HG03342 (cell line): ENCODE measurements around the gene ICAM2.

Source experiments
- ATAC-seq: cut with Tn5 transposase; IDR thresholded peaks from one replicate; pipeline ENCODE4 v1.9.1; 2021; ENCODE audit warnings: mild to moderate bottlenecking, moderate library complexity; ENCODE audit not compliant: unreplicated experiment

Gene ICAM2

DNA sequence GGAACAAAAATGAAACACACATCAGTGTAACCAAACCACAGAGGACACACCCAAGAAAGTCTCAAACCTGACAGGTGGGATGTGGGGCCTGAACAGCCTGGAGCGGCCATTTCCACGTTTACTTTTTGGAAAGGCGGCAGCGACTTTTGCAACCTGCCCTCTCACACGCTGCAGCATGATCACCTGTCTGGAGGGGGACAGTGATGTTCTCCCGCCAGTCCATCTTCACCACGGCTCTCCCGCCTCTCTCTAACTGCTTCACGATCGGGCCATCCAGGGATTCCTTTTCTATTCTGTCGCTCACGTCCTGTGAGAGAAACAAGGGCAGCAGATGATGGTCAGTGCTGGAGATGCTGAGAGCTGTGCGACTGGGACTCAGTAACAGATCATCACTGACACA lies 24.7 kb upstream of the ICAM2 start:
- ATAC-seq: no peak

DNA sequence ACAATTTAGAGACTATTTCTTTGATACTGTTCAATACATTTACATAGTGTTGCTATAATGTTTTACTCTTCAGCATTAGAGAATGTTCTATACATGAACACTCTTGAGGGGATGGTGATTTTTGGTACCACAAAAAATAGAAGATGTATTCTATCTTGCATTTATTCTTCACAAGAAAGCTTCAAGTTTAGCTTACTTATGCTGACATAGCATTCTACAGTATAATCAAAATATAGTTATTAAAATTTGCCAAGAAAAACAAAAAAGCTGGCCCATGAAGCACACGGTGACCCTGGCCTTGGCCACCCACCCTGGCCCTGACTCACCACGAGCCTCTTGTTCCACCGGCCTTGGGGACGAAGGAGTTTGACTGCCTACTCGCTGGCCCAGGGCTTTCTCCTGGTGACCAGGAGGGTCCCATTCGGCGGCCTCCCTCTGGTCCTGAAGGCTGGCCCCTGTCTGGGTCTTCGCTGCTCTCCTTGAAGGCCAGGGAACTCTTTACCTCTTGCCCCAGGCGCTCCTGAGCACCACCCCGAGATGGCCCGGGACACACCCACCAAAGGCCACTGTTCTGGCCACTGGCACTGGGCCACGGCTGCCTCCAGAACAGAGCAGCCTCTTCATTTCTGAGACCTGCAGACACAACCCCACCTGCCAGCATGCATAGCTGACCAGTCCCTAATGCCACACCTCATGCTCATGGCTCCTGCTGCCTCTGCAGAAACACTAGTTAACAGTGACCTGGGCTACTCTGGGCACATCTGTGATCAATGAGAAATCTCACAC lies 22.5 kb upstream of the ICAM2 start:
- ATAC-seq: no peak

DNA sequence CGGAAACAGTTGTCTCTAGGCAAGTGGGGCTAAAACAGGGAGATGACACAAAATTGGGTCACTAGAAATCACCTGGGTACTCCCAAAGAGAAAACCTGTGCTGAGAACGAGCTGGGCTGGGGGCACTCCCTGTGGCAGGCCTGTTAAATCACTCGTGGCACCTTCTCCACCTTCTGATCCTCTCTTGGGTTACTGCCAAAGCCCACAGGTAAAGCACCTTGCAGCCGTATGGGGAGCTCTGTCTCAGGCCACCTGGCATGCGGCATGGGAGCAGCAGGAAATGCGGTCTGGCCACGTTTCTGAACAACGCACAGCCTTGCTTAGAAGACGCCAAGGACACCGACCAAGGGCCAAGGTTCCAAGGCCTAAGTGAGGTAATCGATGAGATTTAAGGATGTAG lies 21.5 kb upstream of the ICAM2 start:
- ATAC-seq: no peak

DNA sequence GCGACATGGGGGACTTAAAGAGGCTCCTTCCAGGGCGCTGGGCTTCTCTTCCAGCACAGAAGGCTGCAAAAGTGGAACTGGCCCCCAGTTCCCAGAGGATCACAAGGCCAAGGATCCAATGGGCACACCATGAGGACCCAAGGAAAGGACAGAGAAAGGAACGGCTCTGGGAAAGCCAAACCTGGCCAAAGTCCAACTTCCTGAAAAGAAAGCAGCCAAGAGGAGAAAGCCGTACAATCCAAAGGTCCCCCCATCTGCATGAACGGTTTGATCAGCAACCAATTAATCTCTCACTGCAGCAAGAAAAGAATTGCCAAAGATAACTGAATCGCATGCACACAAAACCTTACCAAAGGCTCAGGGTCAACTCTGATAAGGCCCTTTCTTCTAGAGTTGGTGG lies 19.8 kb upstream of the ICAM2 start:
- no peak for ATAC-seq

DNA sequence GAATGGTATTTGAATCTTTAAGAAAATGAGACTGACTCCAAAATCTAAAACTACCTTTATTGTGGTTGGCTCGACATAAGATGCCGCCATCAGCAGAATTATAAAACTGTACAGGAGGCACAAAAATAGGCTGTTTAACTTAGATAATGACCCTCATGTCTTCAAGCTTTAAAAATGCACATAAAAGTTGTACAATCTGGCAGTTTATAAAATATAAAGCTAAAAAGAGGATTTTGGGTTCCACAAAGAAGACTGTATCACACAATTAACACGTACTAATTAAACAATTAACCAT lies 18.6 kb upstream of the ICAM2 start:
- ATAC-seq: no peak

DNA sequence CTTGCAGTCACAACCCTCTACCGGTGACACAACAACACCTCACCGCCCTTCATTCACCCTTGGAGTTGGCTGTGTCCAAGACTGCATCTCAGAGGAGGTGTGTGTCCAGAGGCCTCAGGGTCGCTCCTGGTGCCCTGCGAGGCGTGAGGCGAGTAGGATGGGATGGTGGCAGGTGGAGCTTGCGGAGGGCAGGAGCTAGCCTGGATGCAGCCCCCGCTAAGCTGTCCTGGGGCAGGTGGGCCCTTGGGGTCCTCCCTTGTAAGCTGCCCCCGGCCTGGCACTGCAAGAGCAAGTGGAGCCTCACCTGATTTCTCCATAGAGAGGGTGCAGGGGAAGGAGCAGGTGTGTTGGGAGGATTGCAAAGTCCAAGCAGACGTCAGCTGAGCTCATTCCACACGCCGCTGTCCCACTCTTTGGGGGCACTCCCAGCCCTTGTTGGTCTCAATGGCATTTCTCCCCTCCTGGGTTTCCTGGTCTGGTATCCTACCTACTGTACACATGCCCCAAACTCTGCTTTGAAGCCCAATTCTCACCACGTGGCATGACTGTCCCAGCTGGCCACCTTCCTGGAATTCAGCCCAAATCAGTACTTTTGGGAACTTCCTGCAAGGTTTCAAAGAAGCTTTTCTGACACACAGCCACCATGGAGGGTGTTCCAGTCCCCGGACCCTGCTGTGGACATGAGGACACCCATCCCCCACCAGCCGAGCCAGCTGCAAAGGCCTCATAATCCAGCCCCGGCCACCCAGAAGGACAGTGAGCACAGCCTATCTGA lies 18.1 kb upstream of the ICAM2 start:
- ATAC-seq: no peak

DNA sequence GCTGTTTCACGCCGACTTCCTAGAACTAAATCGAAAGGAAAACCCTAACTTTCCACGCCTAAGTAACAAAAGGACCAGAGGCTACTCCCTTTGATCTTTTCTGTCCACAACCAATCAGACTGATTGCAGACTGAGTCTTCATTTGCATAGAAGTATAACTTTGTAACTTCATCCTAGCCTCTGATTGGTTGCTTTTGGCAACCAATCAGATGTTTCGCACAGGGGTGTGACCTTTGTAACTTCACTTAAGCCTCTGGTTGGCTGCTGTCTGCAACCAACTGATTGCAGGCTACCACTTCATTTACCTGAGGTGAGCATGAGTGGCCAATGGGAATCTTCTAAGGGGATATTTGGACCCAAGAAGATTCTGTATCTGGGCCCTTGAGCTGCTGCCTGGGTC lies 17.4 kb upstream of the ICAM2 start:
- no peak for ATAC-seq

DNA sequence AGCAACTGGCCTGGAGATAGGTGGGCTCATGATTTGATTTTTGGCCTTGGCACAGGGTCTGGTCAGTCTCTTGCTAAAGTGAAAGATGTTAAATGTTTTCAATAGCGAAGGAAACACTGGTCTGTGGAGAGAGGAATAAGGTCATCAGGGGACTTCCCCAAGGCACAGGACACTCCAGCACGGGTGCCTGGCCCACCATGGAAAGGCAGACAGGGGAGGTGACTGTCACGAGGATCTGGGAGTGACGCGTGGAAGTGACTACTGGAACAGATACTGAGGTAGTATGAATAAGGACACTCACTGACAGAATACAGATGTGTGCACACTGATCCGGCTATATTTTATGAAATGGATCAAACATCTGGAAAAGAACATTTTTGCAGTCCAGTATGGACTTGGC lies 16.7 kb upstream of the ICAM2 start:
- no peak for ATAC-seq

DNA sequence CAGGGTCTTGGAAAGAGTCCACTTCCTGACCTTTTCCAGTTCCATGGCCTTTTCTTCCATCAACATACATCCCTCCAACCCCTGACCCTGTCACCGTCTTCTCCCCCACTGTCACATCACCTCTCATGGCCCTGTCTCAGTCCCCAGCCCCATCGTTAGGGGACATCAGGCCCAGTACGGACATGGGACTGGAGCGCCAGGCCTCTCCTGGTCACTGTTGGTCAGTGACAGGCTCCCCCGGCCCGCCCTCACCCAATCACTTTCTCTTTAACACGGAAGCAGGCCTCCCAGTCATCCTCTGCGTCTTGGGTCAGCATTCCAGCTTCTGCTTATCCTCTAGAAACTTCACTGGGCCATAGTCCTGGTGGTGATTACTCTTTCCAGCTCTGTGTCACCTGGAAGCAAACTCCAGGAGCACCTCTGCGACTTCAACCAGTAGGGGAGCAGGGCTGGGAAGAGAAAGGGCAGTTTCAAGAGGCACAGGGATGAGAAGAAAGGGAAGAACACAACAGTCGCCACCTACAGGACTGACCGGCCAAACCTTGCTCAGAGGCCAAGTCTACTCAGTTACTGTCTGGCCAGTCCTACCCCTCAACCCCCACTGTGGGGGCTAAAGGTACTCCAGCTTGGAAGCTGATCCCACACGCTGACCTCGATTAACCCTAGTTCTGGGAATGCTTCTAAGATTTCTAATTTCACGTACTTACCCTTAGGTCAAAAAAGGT lies 15.9 kb upstream of the ICAM2 start:
- ATAC-seq: no peak

DNA sequence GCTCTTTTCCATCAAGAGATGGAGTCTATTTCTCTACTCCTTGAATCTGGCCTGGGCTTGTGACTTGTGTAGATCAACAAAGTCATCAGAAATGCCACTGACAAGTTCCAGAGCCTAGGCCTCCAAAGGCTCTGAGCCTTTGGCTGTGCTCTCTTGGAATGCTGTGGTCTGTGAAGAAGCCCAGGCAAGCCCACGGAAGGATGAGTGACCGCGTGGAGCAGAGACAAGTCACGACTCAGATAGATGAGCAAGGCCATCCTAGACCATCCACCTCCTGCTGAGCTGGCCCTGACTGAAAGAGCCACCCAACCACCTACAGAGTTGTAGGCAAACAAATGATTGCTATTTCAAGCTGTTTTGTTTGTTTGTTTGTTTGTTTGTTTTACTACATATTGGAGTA lies 11.6 kb upstream of the ICAM2 start:
- no peak for ATAC-seq

DNA sequence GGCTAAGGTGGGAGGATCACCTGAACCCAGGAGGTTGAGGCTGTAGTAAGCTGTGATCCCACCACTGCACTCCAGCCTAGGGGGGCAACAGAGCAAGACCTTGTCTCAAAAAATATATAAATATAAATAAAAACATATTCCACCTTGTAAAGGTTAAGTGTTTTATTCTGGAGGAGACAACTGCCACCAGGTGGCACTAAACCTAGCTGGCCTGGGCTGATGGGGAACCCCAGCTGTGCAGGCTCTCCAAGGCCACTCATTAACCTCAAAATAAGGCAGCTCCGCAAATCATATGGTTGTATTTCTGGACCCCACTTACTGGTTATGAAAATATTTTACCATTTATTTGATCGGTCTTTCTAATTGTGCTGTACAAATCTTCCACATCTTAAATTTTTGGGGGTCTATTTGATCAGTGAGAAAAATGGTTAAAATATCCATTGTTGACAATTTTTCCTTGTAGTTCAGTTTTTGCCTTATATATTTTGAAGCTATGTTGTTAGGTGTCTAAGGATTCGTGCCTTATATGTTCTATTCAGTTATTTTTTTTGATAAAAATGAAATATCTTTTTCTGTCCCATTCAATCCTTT lies 8.5 kb upstream of the ICAM2 start:
- ATAC-seq: no peak

DNA sequence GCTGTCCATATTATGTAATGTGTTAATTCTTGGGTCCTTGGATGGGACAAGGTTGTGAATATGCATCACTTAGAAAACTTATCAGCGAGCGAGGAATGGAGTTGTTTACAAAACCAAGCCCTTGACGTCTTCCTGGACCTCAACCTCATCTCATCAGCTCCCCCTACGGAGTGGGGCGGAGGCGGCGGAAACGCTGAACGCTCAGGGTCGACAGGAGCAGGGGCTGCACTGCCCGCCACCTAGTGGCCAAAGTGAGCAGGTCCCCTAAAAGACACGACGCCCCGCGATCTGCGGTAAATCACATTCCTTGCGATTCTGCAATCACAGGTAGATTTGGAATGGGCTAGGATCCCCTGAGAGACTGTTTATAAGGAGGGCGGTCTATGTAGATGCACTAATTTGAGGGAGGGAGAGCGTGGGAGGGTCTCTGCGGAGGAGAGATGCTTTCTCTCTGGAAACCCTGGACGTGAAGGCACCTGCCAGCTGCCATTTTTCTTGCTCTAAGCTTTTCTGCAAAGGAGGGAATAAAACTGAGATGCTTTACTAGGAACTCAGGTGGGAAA lies 5.4 kb upstream of the ICAM2 start:
- ATAC-seq: peak; percentile 67

DNA sequence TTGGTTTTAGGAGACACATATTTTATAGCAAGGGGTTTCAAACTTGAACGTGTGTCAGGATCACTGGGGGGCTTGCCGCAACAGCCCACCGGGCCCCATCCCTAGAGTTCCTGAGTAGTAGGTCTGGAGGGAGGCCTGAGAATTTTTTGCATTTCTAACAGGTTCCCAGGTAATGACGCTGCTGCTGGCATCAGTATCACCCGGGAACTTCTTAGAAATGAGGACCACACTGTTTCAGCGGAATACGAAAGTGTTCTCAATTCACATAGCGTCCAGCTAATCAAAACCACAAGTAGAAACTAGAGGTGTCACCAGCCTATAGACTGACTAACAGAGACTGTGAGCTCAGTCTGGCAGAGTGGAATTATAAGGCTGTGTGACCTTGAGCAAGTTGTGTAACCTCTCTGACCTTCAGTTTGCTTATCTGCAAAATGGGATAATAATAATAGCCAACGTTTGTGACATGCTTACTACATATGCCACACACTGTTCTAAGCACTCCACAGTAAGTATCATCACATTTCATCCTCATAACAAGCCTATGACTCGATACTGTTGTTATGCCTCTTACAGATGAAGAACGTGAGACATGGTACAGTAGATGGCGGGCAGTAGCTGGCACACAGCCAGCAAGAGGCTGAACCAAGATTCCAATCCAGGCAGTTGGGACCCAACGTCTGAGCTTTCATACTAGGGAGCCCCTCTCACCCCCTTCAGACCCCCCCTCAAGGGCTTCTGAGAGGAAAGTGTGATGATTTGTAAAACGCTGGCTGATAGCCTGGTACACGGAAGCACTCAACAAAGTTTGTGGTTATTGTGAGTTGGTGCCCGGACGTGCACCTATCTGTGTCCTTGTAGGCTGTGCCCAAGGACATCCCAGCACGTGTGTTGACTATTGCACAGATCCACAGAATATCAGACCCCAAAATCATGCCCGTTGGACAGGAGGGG lies 4.6 kb upstream of the ICAM2 start:
- no peak for ATAC-seq

DNA sequence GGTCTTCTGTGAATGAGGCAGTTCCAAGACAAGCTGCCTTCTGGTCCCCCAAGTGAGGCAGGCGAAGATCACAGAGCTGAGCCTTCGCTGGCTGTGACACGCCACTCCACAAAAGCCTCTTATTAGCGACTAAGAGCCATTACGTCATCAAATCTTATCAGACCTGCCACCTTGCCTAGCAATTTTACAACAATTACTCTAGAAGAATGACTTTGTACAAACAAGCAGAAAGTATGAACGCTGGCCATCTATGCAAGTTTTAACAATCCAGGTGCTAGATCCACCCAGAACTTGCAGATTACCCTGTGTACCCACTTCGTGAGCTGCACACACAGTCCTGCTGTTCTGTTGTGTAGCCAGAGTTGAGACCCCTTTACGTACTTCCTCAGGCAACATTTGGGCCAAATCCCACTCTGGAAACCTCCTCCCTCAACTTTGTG lies 3.8 kb upstream of the ICAM2 start:
- no peak for ATAC-seq

DNA sequence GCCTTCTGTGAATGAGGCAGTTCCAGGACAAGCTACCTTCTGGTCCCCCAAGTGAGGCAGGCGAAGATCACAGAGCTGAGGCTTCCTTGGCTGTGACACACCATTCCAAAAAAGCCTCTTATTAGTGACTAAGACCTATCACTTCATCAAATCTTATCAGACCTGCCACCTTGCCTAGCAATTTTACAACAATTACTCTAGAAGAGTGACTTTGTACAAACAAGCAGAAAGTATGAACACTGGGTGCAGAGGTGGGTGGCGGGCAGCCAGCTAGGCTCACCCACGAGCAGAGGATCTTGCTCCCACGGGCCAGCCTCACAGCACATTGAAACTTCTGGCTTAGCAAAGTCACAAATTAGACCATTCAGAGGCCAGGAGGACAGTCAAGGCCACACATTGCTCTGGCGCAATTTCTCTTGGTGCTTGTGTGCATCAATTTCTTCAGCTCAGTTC lies 2.2 kb upstream of the ICAM2 start:
- no peak for ATAC-seq

DNA sequence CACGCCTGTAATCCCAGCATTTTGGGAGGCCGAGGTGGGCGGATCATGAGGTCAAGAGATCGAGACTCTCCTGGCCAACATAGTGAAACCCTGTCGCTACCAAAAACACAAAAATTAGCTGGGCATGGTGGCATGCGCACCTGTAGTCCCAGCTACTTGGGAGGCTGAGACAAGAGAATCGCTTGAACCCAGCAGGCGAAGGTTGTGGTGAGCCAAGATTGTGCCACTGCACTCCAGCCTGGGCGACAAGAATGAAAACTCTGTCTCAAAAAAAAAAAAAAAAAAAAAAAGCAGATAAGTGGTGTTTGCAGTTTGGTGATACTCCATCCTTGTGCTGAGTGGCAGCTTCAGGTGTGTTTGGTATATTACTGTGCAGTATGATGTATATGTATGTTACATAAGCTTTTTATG lies 877 bp downstream of the ICAM2 start:
- ATAC-seq: peak; percentile 9

DNA sequence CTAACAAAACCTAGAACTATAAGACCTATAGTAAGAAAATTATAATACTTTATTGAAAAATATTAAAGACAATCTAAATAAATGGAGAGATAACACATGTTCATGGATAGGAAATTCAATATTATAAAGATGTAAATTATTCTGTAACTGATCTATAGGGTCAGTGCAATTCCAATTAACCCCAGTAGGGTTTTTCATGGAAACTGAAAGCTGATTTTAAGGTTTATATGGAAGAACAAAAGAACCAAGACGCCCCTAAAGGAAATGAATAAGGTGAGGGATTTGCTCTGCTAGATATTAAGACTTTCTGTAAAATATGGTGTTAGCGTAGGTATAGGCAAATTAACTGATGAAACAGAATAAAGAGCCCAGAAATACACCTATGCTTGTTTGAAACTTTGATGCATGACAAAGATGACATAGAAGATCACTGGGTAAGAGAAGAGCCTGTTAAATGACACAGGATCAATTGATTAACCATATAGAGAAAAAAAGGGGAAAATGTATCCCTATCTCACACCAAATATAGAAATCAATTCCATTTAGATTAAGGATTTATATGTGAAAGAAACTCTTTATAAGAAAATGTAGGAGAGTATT lies 3.0 kb downstream of the ICAM2 start:
- ATAC-seq: no peak

DNA sequence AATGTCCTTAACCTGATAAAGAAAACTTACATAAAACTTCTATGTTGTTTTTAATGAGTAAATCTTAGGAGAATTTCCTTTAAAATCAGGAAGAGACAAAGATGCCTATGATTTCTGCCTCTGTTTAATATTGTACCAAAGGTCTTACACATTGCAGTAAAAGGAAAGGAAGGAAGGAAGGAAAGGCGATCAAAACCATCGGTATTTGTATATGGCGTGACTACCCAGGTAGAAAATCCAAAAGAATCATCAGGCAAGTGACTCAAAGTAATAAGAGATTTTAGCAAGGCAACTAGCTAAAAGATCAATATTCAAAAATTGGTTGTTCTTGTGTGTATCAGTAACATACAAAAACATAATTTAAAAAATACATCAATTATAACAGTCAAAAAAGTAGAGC lies 3.5 kb downstream of the ICAM2 start:
- ATAC-seq: no peak

DNA sequence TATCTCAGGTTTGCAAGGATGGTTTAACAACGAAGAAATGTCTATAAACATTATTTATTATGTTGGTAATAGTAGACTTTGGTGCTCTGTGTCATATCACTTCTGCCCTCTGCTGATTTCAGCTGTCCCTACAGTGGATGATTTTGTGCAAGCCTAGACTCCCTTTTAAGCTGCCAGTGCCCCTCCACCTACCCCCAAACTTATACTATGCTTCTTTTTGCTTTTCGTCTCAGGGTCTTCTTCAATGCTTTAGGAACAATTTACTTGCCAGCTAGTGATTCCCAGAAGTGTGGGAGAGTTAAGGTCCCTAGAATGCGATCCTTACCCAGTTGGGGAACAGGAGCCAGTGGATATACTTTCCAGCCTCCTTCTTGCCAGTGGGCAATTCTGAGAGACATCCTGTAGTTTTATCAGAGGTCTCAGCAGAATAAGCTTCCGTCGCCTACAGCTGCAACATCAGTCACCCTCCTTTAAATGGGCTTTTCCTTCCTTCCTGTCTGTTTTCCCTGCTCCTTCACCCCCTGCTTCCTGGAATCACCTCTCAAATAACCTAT lies 4.1 kb downstream of the ICAM2 start:
- ATAC-seq: no peak
